BLaER1 treated with 17β-estradiol and CSF1 and Interleukin-3, amounts not matched to agents 10 nM and 100 nM (cell line): ENCODE data around the gene IFT27.
A peak's percentile ranks its signal among the peaks of the same experiment; 100 is the strongest.

Experiments used
- H3K27ac ChIP-seq, 11 experiments: shearing (Covaris generic); formaldehyde crosslinking; 2 replicates each; pipeline ENCODE4 v1.8.1; 2022
- H3K27me3 ChIP-seq, 11 experiments: shearing (Covaris generic); formaldehyde crosslinking; 2 replicates each; pipeline ENCODE4 v1.8.1; 2022
- H3K36me3 ChIP-seq, 11 experiments: shearing (Covaris generic); formaldehyde crosslinking; 2 replicates each; pipeline ENCODE4 v1.8.1; 2022
- H3K4me1 ChIP-seq, 10 experiments: shearing (Covaris generic); formaldehyde crosslinking; 2 replicates each; pipeline ENCODE4 v1.8.1; 2022
- H3K4me2 ChIP-seq, 11 experiments: shearing (Covaris generic); formaldehyde crosslinking; 2 replicates each; pipeline ENCODE4 v1.8.1; 2022
- H3K4me3 ChIP-seq, 10 experiments: shearing (Covaris generic); formaldehyde crosslinking; 2 replicates each; pipeline ENCODE4 v1.8.1; 2022
- H3K9ac ChIP-seq, 11 experiments: shearing (Covaris generic); formaldehyde crosslinking; 2 replicates each; pipeline ENCODE4 v1.8.1; 2022
- H3K9me3 ChIP-seq, 11 experiments: shearing (Covaris generic); formaldehyde crosslinking; replicated peaks in 1 of 11; 2 replicates each; pipeline ENCODE4 v1.8.1; 2022
- H4K20me1 ChIP-seq, 11 experiments: shearing (Covaris generic); formaldehyde crosslinking; 2 replicates each; pipeline ENCODE4 v1.8.1; 2022
- Cebpa-rat ChIP-seq, 11 experiments: shearing (Covaris generic); IDR thresholded peaks; 2 replicates each; pipeline ENCODE4 v1.8.1; 2022

Gene IFT27

DNA sequence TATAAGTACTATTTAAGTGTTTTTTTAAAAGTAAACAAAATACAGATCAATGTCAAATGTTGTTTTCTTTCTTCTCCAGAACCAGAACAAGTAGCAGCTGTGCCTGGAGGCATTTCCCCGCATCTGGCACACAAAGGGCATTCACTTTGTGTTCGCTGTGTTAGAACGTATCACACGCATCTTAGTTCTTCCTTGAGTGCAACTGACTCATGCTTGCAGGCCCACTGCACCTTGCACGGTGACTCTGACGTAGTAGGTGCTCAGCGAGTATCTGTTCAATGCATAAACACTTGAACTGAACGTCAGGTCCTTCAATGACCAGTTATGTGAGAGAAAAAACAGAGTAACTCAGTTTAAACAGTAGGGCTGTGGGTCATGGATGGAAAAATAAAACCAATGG lies 3.5 kb downstream of the IFT27 start:
- H3K27me3 ChIP-seq: no peaks in the 10 kb centered on the region

DNA sequence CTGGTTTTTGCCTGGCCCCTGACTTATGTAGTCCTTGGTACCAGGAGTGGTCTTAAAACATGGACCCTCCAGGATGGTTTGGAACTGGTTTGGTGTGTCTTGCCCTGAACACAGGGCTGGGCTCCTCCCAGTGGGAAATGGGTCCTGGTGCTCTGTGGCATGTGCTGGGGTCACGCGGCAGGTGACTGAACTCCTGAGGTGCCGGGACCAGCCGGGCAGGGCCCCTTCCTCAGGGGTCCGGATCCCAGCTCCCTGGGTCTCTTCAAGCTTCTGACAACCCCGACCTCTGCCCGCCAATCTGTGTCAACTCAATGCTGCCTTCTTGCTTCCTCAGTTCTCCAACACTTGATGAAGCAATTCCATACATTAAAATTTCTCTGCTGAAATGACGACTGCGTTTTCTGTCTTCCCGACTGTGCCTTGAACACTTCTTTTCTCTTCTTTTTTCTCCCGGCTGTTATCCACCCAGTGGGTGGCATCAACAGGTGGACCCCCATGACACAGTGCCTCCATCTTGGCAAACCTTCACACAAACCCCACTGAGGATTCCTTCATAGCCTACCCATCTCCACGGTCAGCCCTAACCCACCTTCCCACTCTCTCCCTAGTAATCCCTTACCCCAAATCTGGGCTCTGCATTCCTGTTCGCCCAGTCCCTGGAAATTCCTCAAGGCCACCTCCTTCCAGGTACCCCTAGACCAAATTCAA lies 4.4 kb downstream of the IFT27 start:
- Histone ChIP-seq H3K27me3 (no peaks in the 10 kb centered on the region), H3K4me2 (peak overlapping the region; percentile 72 to 93 (median 85)), H3K36me3 (no peaks in the 10 kb centered on the region), H3K4me3 (no peak overlapping the region), H3K9ac (peak overlapping the region in 4 of 11 experiments; percentile 7 to 61 (median 54); a peak in 3 of 22 replicates), H4K20me1 (peaks cover 0 to 7% (median 0%) of the 10 kb centered on the region in 11 experiments; a peak in 2 of 22 replicates), H3K4me1 (peaks cover 65 to 89% (median 87%) of the 10 kb centered on the region in 10 experiments), H3K27ac (peak overlapping the region in 5 of 11 experiments; percentile 60 to 75 (median 67); a peak in 7 of 22 replicates), H3K9me3 (no peaks in the 10 kb centered on the region)
- TF ChIP-seq Cebpa-rat (IDR thresholded peaks at IDR 0.05): no peak

More for the DNA sequence above, 3.5 kb downstream of the IFT27 start:
- peak overlapping the region in 8 of 11 experiments; percentile 5 to 93 (median 80); a peak in 12 of 22 replicates for H3K4me2 ChIP-seq
- H3K9me3 ChIP-seq: peaks cover 0 to 5% (median 0%) of the 10 kb centered on the region in 11 experiments; a peak in 4 of 22 replicates
- no peak overlapping the region for H3K27ac ChIP-seq
- no peak overlapping the region; a peak in 1 of 22 replicates for H3K9ac ChIP-seq
- no peak overlapping the region for H3K4me3 ChIP-seq
- peaks cover 0 to 7% (median 0%) of the 10 kb centered on the region in 11 experiments; a peak in 2 of 22 replicates for H4K20me1 ChIP-seq
- peaks cover 60 to 88% (median 84%) of the 10 kb centered on the region in 10 experiments for H3K4me1 ChIP-seq
- H3K36me3 ChIP-seq: no peaks in the 10 kb centered on the region
- no peak for TF ChIP-seq Cebpa-rat (IDR thresholded peaks at IDR 0.05)

DNA sequence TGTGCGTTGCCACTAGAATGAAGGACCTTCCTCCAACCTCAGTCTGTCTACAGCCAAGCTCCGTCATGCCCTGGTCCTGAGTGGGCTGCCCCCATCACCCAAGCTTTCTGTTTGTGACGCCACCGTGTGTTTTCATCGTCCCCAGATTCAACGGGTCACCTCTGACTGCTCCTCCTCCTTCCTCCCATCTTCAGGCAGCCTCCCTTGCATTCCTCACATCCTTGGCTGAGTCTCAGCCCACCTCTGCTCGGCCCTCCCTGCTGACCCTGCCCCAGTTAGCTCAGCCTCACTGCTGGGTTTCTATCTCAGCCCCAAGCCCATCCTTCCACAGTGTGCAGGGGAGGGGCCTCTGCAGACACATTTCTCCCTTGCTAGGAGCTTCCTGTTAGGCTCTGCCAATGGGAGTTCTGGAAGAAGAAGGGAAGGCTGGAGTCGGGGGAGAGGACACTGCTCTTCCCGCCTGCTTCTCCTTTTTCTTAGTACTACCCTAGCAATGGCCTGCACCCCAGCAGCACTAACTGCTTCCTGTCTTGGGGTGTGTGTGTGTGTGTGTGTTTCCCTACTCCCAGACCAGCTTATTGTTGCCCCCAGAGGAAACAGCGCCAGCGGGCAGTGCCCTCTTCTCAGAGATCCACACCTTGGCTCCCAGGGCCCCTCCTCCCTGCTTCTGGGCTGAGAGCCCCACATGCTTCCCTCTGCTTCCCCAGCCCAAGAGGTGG lies 5.2 kb downstream of the IFT27 start:
- Histone ChIP-seq H3K9me3 (no peaks in the 10 kb centered on the region), H3K9ac (peak overlapping the region in 8 of 11 experiments; percentile 7 to 61 (median 42); a peak in 13 of 22 replicates), H3K27ac (peak overlapping the region in 9 of 11 experiments; percentile 7 to 75 (median 60); a peak in 16 of 22 replicates), H3K4me2 (peak overlapping the region; percentile 72 to 93 (median 85)), H4K20me1 (peaks cover 0 to 7% (median 0%) of the 10 kb centered on the region in 11 experiments; a peak in 2 of 22 replicates), H3K4me3 (peak overlapping the region in 3 of 10 experiments; percentile 0 to 35 (median 12); a peak in 3 of 20 replicates), H3K36me3 (peaks cover 0 to 4% (median 0%) of the 10 kb centered on the region in 11 experiments; a peak in 1 of 22 replicates), H3K27me3 (no peaks in the 10 kb centered on the region), H3K4me1 (peaks cover 72 to 96% (median 94%) of the 10 kb centered on the region in 10 experiments)
- TF ChIP-seq Cebpa-rat (IDR thresholded peaks at IDR 0.05): no peak

DNA sequence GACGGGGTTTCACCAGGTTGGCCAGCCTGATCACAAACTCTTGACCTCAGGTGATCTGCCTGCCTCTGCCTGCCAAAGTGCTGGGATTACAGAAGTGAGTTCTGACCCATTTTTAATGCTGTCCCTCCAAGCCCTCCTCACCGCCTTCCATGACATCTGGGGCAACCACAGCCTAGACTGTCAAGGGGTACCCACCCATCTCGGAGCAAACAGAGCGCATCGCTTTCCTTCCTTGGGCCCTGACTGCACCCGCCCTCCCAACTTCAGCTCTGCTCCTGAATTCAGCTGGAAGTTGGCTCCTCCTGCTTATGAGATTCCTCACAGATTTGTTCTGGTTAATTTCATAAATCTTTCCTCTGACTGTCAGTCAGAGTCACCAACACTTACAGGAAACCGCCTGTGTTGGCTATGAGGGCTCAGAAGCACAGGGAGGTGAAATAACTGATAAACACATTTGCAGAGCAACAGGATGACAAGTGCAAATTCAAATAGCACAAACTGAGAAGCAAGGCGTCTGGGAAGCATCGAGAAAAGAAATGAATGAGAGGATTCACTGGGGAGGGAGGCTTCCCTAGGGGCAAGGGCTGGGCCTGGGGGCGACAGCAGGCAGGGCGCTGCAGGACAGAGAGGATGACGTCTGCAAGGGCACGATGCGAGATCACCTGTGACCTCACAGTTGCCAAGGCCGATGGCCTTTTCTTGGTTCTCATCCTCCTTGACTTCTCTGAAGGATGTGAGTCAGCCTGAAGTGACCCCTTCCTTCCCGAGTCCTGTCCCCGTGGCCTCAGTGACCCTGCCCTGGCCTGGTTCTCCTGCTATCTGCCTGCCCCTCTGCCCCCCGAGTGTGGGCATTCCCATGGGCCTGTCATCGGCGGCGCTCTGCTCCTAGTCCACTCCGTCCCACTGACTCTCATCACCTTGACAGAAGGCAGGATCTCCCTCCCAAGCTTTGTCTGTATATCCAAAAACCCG lies 6.1 kb downstream of the IFT27 start:
- Histone ChIP-seq H3K9me3 (no peaks in the 10 kb centered on the region), H3K27ac (peak overlapping the region in 9 of 11 experiments; percentile 7 to 75 (median 60); a peak in 16 of 22 replicates), H3K4me3 (peak overlapping the region in 4 of 10 experiments; percentile 0 to 35 (median 10); a peak in 6 of 20 replicates), H3K9ac (peak overlapping the region in 8 of 11 experiments; percentile 13 to 61 (median 42); a peak in 14 of 22 replicates), H3K4me1 (peaks cover 66 to 94% (median 91%) of the 10 kb centered on the region in 10 experiments), H4K20me1 (peaks cover 0 to 7% (median 0%) of the 10 kb centered on the region in 11 experiments; a peak in 2 of 22 replicates), H3K27me3 (no peaks in the 10 kb centered on the region), H3K4me2 (peak overlapping the region; percentile 72 to 93 (median 85)), H3K36me3 (peaks cover 0 to 11% (median 0%) of the 10 kb centered on the region in 11 experiments; a peak in 4 of 22 replicates)
- TF ChIP-seq Cebpa-rat (IDR thresholded peaks at IDR 0.05): no peak

DNA sequence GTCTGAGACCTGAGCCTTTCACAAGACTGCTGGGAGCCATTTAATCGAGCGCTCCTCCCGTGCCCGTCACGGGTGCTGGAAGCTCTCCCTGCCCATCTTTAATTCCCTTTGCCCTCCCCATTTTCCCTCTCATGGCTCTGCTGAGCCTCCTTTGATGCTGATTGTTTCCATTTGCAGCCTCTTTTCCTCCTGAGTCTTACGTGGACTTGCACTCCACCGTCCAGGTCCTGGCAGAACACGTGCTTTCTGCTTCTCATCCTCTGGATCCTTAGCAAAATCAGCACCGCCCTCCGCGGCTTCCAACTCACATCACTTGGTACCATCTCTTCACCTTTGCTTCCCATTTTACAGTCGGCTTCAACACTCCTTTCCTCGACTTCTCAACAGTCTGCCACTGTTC lies 7.3 kb downstream of the IFT27 start:
- Histone ChIP-seq H3K27ac (peak overlapping the region in 3 of 11 experiments; percentile 65 to 71 (median 69); a peak in 2 of 22 replicates), H3K4me3 (no peak overlapping the region; a peak in 1 of 20 replicates), H4K20me1 (peaks cover 0 to 7% (median 0%) of the 10 kb centered on the region in 11 experiments; a peak in 2 of 22 replicates), H3K4me1 (peaks cover 57 to 86% (median 80%) of the 10 kb centered on the region in 10 experiments), H3K27me3 (no peaks in the 10 kb centered on the region), H3K4me2 (peak overlapping the region; percentile 65 to 93 (median 82); a peak in 18 of 22 replicates), H3K9me3 (peaks cover 0 to 5% (median 2%) of the 10 kb centered on the region in 11 experiments; a peak in 7 of 22 replicates), H3K9ac (no peak overlapping the region), H3K36me3 (peaks cover 1 to 24% (median 5%) of the 10 kb centered on the region in 11 experiments; a peak in 18 of 22 replicates)
- no peak for TF ChIP-seq Cebpa-rat (IDR thresholded peaks at IDR 0.05)

DNA sequence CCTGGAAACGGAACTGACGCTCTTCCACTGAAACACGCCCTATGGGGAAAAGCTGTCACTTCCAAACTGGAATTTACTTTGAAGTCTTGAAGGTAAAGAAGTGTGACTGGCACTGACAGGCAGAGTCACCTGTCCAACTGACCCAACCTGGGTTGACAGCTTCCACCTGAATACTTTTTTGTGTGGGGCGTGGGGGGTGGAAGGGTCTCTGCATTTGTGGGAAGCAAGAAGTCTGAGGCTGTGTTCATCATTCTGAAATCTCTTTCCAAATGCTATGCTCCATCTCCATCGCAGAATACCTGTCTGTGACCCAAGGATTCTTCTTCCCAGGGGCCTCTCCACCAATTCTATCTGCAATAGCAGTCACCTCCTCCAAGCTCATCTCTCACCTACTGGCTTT lies 7.8 kb downstream of the IFT27 start:
- peaks cover 0 to 9% (median 7%) of the 10 kb centered on the region in 11 experiments; a peak in 16 of 22 replicates for H3K9me3 ChIP-seq
- H3K4me1 ChIP-seq: peaks cover 57 to 82% (median 78%) of the 10 kb centered on the region in 10 experiments
- peak overlapping the region in 6 of 11 experiments; percentile 42 to 73 (median 68); a peak in 9 of 22 replicates for H3K27ac ChIP-seq
- H3K9ac ChIP-seq: peak overlapping the region in 3 of 11 experiments; percentile 43 to 56 (median 55); a peak in 4 of 22 replicates
- no peak for TF ChIP-seq Cebpa-rat (IDR thresholded peaks at IDR 0.05)
- H3K36me3 ChIP-seq: peaks cover 6 to 28% (median 10%) of the 10 kb centered on the region in 11 experiments; a peak in 21 of 22 replicates
- H3K4me2 ChIP-seq: peak overlapping the region; percentile 65 to 93 (median 82)
- no peak overlapping the region for H3K4me3 ChIP-seq
- H4K20me1 ChIP-seq: peaks cover 0 to 7% (median 0%) of the 10 kb centered on the region in 11 experiments; a peak in 2 of 22 replicates
- H3K27me3 ChIP-seq: no peaks in the 10 kb centered on the region

DNA sequence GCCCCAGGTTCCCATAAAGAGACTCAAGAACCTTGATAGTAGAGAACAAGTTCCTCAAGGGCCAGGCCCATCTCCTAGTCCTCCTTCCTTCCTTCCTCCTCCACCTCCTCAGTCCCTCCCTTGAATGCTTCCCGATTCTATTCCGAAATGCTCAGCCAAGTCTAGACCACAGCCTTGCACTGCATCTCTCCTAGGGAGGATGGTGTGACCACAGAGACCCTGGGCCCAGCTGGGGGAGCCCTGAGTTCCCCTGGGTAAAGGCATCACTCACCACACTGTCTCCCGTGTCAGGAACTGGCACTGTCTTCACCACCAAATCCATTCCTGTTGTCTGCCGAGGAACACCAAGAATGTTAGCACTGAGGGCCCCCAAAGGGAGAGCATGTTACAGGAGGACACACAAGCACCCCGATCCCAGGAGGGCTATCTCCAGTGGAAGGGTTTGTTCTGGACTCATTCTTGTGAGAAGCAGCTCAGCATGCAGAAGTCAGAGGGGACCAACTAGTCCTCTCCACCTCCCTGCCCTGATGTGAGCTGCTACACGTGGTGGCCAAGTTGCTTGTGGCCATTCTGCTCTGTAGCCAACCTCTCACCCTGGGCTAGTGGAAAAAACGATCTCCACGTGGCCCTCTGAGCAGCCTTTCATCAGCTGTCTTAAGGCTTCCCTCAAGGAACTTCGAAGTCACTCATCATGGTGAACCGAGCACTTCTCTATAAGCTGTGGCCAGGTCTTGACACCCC lies 8.7 kb downstream of the IFT27 start:
- H3K4me1 ChIP-seq: peaks cover 57 to 72% (median 70%) of the 10 kb centered on the region in 10 experiments
- H3K27me3 ChIP-seq: no peaks in the 10 kb centered on the region
- peak overlapping the region in 6 of 11 experiments; percentile 6 to 57 (median 41); a peak in 9 of 22 replicates for H3K9ac ChIP-seq
- peaks cover 0 to 7% (median 0%) of the 10 kb centered on the region in 11 experiments; a peak in 2 of 22 replicates for H4K20me1 ChIP-seq
- peaks cover 8 to 38% (median 19%) of the 10 kb centered on the region in 11 experiments; a peak in 21 of 22 replicates for H3K36me3 ChIP-seq
- peak overlapping the region; percentile 65 to 93 (median 82) for H3K4me2 ChIP-seq
- peak overlapping the region in 7 of 11 experiments; percentile 30 to 73 (median 66); a peak in 14 of 22 replicates for H3K27ac ChIP-seq
- H3K4me3 ChIP-seq: 0 out of 20 replicates have a peak overlapping the region, but pooled peaks of 3 of the 10 experiments have one; percentile 8 to 30 (median 12)
- TF ChIP-seq Cebpa-rat (IDR thresholded peaks at IDR 0.05): peak in 2 of 11 experiments; percentile 61 to 74; a peak in 5 of 22 replicates
- H3K9me3 ChIP-seq: peaks cover 0 to 18% (median 14%) of the 10 kb centered on the region in 11 experiments; a peak in 16 of 22 replicates
